ENCODE measurements around the gene ITGA6. TPM values are rescaled to one million over a fixed set of nuclear protein-coding genes. Genes with fewer than 3 reads are reported as not detected.

Gene ITGA6
- polyA plus RNA-seq, 4 donors = 33.2 to 81.0 (median 48.4) TPM

GRCh38 chr2:172470958-172471922, 43.9 kb downstream of the ITGA6 start:
- DNase-seq (no peak), FAIRE-seq (no peak)
- Histone ChIP-seq H3K36me3 (ENCODE audit: control insufficient read depth in 3 of 3, insufficient read depth in 2 of 3, low read depth in 1 of 3, low read length in 3 of 3) (peaks cover 2 to 32% (median 9%) of the 10 kb centered on the region in 3 donors), H3K4me3 (ENCODE audit: low read depth in 1 of 3, low read length in 3 of 3) (no peak overlapping the region), H3K9me3 (ENCODE audit: control insufficient read depth in 2 of 2, insufficient read depth in 1 of 2, low read depth in 1 of 2, low read length in 1 of 2) (no peaks in the 10 kb centered on the region), H3K27ac (ENCODE audit: low read depth in 1 of 3, low read length in 2 of 3) (no peak overlapping the region), H3K4me1 (ENCODE audit: control insufficient read depth in 3 of 3, insufficient read depth in 2 of 3, low read depth in 1 of 3, low read length in 2 of 3) (no peaks in the 10 kb centered on the region), H3K27me3 (ENCODE audit: control insufficient read depth in 3 of 3, insufficient read depth in 3 of 3, low read length in 3 of 3) (no peaks in the 10 kb centered on the region)
- WGBS, 3 donors = 74 to 84% (median 78%) methylated on average over 11 of the region's 11 CpGs

- FAIRE-seq (no peak), DNase-seq (no peak)
- H3K4me3 ChIP-seq (ENCODE audit: low read depth in 1 of 3, low read length in 3 of 3) = no peak overlapping the region
- 50 to 63% (median 63%) methylated on average over 12 of the region's 12 CpGs for WGBS, 3 donors
- H3K4me1 ChIP-seq (ENCODE audit: control insufficient read depth in 3 of 3, insufficient read depth in 2 of 3, low read depth in 1 of 3, low read length in 2 of 3) = no peaks in the 10 kb centered on the region
- H3K9me3 ChIP-seq (ENCODE audit: control insufficient read depth in 2 of 2, insufficient read depth in 1 of 2, low read depth in 1 of 2, low read length in 1 of 2) = no peaks in the 10 kb centered on the region
- H3K27me3 ChIP-seq (ENCODE audit: control insufficient read depth in 3 of 3, insufficient read depth in 3 of 3, low read length in 3 of 3) = no peaks in the 10 kb centered on the region
- peaks cover 2 to 26% (median 11%) of the 10 kb centered on the region in 3 donors for H3K36me3 ChIP-seq (ENCODE audit: control insufficient read depth in 3 of 3, insufficient read depth in 2 of 3, low read depth in 1 of 3, low read length in 3 of 3)
- H3K27ac ChIP-seq (ENCODE audit: low read depth in 1 of 3, low read length in 2 of 3) = no peak overlapping the region
These were observed 45.2 kb downstream of the ITGA6 start for GRCh38 chr2:172472446-172473033.

GRCh38 chr2:172473167-172473566, 45.8 kb downstream of the ITGA6 start:
- no peak overlapping the region for H3K4me3 ChIP-seq (ENCODE audit: low read depth in 1 of 3, low read length in 3 of 3)
- no peak for FAIRE-seq

GRCh38 chr2:172478353-172478752, 51.0 kb downstream of the ITGA6 start:
- DNase-seq (no peak), FAIRE-seq (no peak)
- no peak overlapping the region for H3K4me3 ChIP-seq (ENCODE audit: low read depth in 1 of 3, low read length in 3 of 3)
- H3K36me3 ChIP-seq (ENCODE audit: control insufficient read depth in 3 of 3, insufficient read depth in 2 of 3, low read depth in 1 of 3, low read length in 3 of 3) = peaks cover 2 to 36% (median 27%) of the 10 kb centered on the region in 3 donors
- WGBS, 3 donors = 82 to 88% (median 87%) methylated on average over 8 of the region's 8 CpGs
- no peak overlapping the region for H3K27ac ChIP-seq (ENCODE audit: low read depth in 1 of 3, low read length in 2 of 3)
- no peaks in the 10 kb centered on the region for H3K27me3 ChIP-seq (ENCODE audit: control insufficient read depth in 3 of 3, insufficient read depth in 3 of 3, low read length in 3 of 3)
- H3K4me1 ChIP-seq (ENCODE audit: control insufficient read depth in 3 of 3, insufficient read depth in 2 of 3, low read depth in 1 of 3, low read length in 2 of 3) = peaks cover 0 to 7% (median 0%) of the 10 kb centered on the region in 3 donors
- H3K9me3 ChIP-seq (ENCODE audit: control insufficient read depth in 2 of 2, insufficient read depth in 1 of 2, low read depth in 1 of 2, low read length in 1 of 2) = no peaks in the 10 kb centered on the region

More at GRCh38 chr2:172473167-172473566, 45.8 kb downstream of the ITGA6 start:
- no peaks in the 10 kb centered on the region for H3K27me3 ChIP-seq (ENCODE audit: control insufficient read depth in 3 of 3, insufficient read depth in 3 of 3, low read length in 3 of 3)
- DNase-seq = no peak
- no peaks in the 10 kb centered on the region for H3K4me1 ChIP-seq (ENCODE audit: control insufficient read depth in 3 of 3, insufficient read depth in 2 of 3, low read depth in 1 of 3, low read length in 2 of 3)
- H3K27ac ChIP-seq (ENCODE audit: low read depth in 1 of 3, low read length in 2 of 3) = no peak overlapping the region
- no peaks in the 10 kb centered on the region for H3K9me3 ChIP-seq (ENCODE audit: control insufficient read depth in 2 of 2, insufficient read depth in 1 of 2, low read depth in 1 of 2, low read length in 1 of 2)
- H3K36me3 ChIP-seq (ENCODE audit: control insufficient read depth in 3 of 3, insufficient read depth in 2 of 3, low read depth in 1 of 3, low read length in 3 of 3) = peaks cover 2 to 25% (median 14%) of the 10 kb centered on the region in 3 donors

GRCh38 chr2:172480301-172481218, 53.2 kb downstream of the ITGA6 start:
- Histone ChIP-seq H3K4me1 (ENCODE audit: control insufficient read depth in 3 of 3, insufficient read depth in 2 of 3, low read depth in 1 of 3, low read length in 2 of 3) (peaks cover 0 to 7% (median 0%) of the 10 kb centered on the region in 3 donors), H3K9me3 (ENCODE audit: control insufficient read depth in 2 of 2, insufficient read depth in 1 of 2, low read depth in 1 of 2, low read length in 1 of 2) (no peaks in the 10 kb centered on the region), H3K36me3 (ENCODE audit: control insufficient read depth in 3 of 3, insufficient read depth in 2 of 3, low read depth in 1 of 3, low read length in 3 of 3) (peaks cover 3 to 33% (median 23%) of the 10 kb centered on the region in 3 donors), H3K27me3 (ENCODE audit: control insufficient read depth in 3 of 3, insufficient read depth in 3 of 3, low read length in 3 of 3) (no peaks in the 10 kb centered on the region), H3K4me3 (ENCODE audit: low read depth in 1 of 3, low read length in 3 of 3) (no peak overlapping the region), H3K27ac (ENCODE audit: low read depth in 1 of 3, low read length in 2 of 3) (peak overlapping the region in 1 of 3 donors; percentile 9)
- 43 to 63% (median 56%) methylated on average over 11 to 12 of the region's 12 CpGs for WGBS, 3 donors
- FAIRE-seq (no peak), DNase-seq (peak; percentile 20 to 32)

GRCh38 chr2:172481507-172482262, 54.3 kb downstream of the ITGA6 start:
- no peak for FAIRE-seq
- H3K36me3 ChIP-seq (ENCODE audit: control insufficient read depth in 3 of 3, insufficient read depth in 2 of 3, low read depth in 1 of 3, low read length in 3 of 3) = peaks cover 5 to 38% (median 23%) of the 10 kb centered on the region in 3 donors
- 74 to 81% (median 79%) methylated on average over 7 of the region's 7 CpGs for WGBS, 3 donors
- peak overlapping the region in 1 of 3 donors; percentile 12 for H3K27ac ChIP-seq (ENCODE audit: low read depth in 1 of 3, low read length in 2 of 3)
- peaks cover 0 to 7% (median 0%) of the 10 kb centered on the region in 3 donors for H3K4me1 ChIP-seq (ENCODE audit: control insufficient read depth in 3 of 3, insufficient read depth in 2 of 3, low read depth in 1 of 3, low read length in 2 of 3)
- no peak overlapping the region for H3K4me3 ChIP-seq (ENCODE audit: low read depth in 1 of 3, low read length in 3 of 3)
- no peaks in the 10 kb centered on the region for H3K9me3 ChIP-seq (ENCODE audit: control insufficient read depth in 2 of 2, insufficient read depth in 1 of 2, low read depth in 1 of 2, low read length in 1 of 2)
- no peaks in the 10 kb centered on the region for H3K27me3 ChIP-seq (ENCODE audit: control insufficient read depth in 3 of 3, insufficient read depth in 3 of 3, low read length in 3 of 3)
- DNase-seq = no peak

GRCh38 chr2:172484253-172484652, 56.9 kb downstream of the ITGA6 start:
- H3K27me3 ChIP-seq (ENCODE audit: control insufficient read depth in 3 of 3, insufficient read depth in 3 of 3, low read length in 3 of 3) = no peaks in the 10 kb centered on the region
- no peak for FAIRE-seq
- H3K36me3 ChIP-seq (ENCODE audit: control insufficient read depth in 3 of 3, insufficient read depth in 2 of 3, low read depth in 1 of 3, low read length in 3 of 3) = peaks cover 5 to 38% (median 21%) of the 10 kb centered on the region in 3 donors
- no peak overlapping the region for H3K4me3 ChIP-seq (ENCODE audit: low read depth in 1 of 3, low read length in 3 of 3)
- peaks cover 0 to 7% (median 0%) of the 10 kb centered on the region in 3 donors for H3K4me1 ChIP-seq (ENCODE audit: control insufficient read depth in 3 of 3, insufficient read depth in 2 of 3, low read depth in 1 of 3, low read length in 2 of 3)
- no peaks in the 10 kb centered on the region for H3K9me3 ChIP-seq (ENCODE audit: control insufficient read depth in 2 of 2, insufficient read depth in 1 of 2, low read depth in 1 of 2, low read length in 1 of 2)
- DNase-seq = peak; percentile 48 to 55
- peak overlapping the region in 1 of 3 donors; percentile 27 for H3K27ac ChIP-seq (ENCODE audit: low read depth in 1 of 3, low read length in 2 of 3)
- WGBS, 3 donors = 16 to 31% (median 29%) methylated on average over 4 of the region's 4 CpGs
